ENCODE measurements around the gene CTF1. TPM values are rescaled to one million over a fixed set of nuclear protein-coding genes. Genes with fewer than 3 reads are reported as not detected.

Gene CTF1
- total RNA-seq, 1 donor from 2014 or later = 1.7 TPM

DNA sequence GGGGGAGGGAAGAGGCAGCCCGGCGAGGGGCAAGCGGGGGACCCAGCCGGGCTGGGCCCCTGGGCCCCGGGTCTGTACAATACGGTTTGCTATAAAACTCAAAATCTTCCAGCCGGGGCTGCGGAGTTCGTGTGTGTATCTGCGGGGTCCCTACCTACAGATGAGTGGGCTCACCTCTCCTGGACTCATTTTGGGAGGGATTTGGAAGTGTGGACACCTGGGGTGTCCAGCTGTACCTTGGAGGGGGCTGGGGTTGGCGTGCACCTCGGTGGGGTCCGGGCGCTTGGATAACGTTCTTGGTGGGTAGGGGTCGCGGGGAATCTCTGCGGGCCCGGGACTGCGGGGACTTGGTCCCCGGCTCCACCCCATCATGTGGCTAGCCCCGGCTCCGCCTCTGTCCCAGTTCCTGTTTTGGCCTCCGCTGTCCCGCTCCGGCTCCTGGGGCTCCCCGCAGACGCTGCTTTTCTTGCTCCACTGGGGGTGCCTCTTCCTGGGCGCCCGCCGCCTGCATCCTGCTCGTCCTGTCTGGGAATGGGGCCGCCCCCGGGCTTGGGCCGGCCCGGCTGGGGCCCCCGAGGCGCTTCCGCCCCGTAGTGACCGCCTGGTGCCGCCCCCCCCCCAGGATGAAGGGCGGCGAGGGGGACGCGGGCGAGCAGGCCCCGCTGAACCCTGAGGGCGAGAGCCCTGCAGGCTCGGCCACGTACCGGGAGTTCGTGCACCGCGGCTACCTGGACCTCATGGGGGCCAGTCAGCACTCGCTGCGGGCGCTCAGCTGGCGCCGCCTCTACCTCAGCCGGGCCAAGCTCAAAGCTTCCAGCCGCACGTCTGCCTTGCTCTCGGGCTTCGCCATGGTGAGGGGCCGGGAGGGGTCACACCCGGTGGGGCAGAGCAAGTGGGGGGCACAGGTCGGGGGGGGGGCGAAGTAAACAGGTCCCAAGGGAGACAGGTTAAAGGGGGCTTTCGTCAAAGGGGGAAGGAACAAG lies 52.5 kb downstream of the CTF1 start, which contains the start of gene ORAI3:
Gene ORAI3 (plus strand): TSS at position 402 of the 983 bp plus-strand sequence. CDS start 222 bp downstream, at position 624.
- peak within 1 kb of the TSS; percentile 85 for H3K4me3 Mint-ChIP-seq (ENCODE audit: unreplicated experiment)
- no peak for TF ChIP-seq CTCF (IDR thresholded peaks at IDR 0.05; ENCODE audit: partially characterized antibody, unreplicated experiment)
- H3K27me3 Mint-ChIP-seq (ENCODE audit: unreplicated experiment) = peaks cover 10% of the 10 kb centered on the region
- H3K9me3 Mint-ChIP-seq (ENCODE audit: unreplicated experiment) = peaks cover 11% of the 10 kb centered on the region
- peak within 1 kb of the TSS; percentile 73 for H3K27ac Mint-ChIP-seq (ENCODE audit: unreplicated experiment)
- H3K36me3 Mint-ChIP-seq (ENCODE audit: unreplicated experiment) = peaks cover 5% of the 10 kb centered on the region
- DNase-seq = peak; percentile 68
- H3K4me1 Mint-ChIP-seq (ENCODE audit: low read depth, unreplicated experiment) = peaks cover 6% of the 10 kb centered on the region

DNA sequence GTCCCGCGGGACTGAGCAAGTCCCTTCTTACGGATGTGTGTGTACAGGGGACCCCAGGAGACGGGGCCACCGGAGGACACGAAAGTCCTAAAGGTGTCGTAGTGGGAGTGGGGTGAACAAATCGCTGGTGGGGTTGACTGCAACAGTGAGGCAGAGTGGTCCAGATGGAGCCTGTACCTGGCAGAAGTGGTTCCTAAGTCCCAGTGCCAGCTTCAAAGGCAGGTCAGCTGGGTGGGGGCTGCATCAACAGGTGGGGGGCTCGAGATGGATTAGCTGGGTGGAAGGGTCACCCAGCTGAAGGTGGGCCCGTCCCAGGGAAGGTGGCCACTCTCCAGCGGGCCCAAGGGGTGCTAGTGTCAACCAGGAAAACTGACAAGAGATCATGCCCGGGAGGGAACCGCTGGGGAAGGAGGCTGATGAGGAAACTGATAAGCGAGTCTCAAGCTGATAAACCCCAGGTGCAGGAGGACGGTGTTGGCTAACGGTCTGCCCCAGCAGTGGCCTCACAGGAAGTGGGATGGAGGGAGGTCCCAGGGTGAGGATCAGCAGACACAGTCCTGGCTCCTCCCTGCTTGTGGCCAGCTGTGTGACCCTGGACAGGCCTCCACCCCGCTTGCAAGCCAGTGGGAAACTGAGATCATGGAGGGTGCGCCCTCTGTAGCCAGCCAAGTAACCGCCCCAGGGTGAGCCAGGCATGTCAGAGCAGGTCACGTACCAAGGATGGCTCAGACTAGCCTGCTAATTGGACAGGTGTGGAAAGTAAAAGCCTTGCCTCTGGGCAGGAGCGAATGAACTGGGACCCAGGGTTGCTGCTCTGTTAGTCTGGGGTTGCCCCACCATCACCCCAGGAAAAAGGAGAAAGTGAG lies 53.5 kb downstream of the CTF1 start:
- no peak for TF ChIP-seq CTCF (IDR thresholded peaks at IDR 0.05; ENCODE audit: partially characterized antibody, unreplicated experiment)
- peaks cover 6% of the 10 kb centered on the region for H3K4me1 Mint-ChIP-seq (ENCODE audit: low read depth, unreplicated experiment)
- DNase-seq = peak; percentile 54
- no peaks in the 10 kb centered on the region for H3K36me3 Mint-ChIP-seq (ENCODE audit: unreplicated experiment)
- H3K9me3 Mint-ChIP-seq (ENCODE audit: unreplicated experiment) = peaks cover 11% of the 10 kb centered on the region
- H3K27me3 Mint-ChIP-seq (ENCODE audit: unreplicated experiment) = peaks cover 10% of the 10 kb centered on the region
- peak overlapping the region; percentile 85 for H3K4me3 Mint-ChIP-seq (ENCODE audit: unreplicated experiment)
- H3K27ac Mint-ChIP-seq (ENCODE audit: unreplicated experiment) = peak overlapping the region; percentile 73

- H3K4me1 Mint-ChIP-seq (ENCODE audit: low read depth, unreplicated experiment) = peaks cover 6% of the 10 kb centered on the region
- H3K27ac Mint-ChIP-seq (ENCODE audit: unreplicated experiment) = no peak overlapping the region
- no peak for TF ChIP-seq CTCF (IDR thresholded peaks at IDR 0.05; ENCODE audit: partially characterized antibody, unreplicated experiment)
Observed at GRCh38 chr16:30950516-30951065, 54.2 kb downstream of the CTF1 start.

GRCh38 chr16:30951193-30951592 lies 54.8 kb downstream of the CTF1 start:
- DNase-seq = no peak
- peaks cover 6% of the 10 kb centered on the region for H3K4me1 Mint-ChIP-seq (ENCODE audit: low read depth, unreplicated experiment)
- no peak overlapping the region for H3K27ac Mint-ChIP-seq (ENCODE audit: unreplicated experiment)
- no peak for TF ChIP-seq CTCF (IDR thresholded peaks at IDR 0.05; ENCODE audit: partially characterized antibody, unreplicated experiment)
- H3K9me3 Mint-ChIP-seq (ENCODE audit: unreplicated experiment) = peaks cover 10% of the 10 kb centered on the region
- peaks cover 10% of the 10 kb centered on the region for H3K27me3 Mint-ChIP-seq (ENCODE audit: unreplicated experiment)
- H3K4me3 Mint-ChIP-seq (ENCODE audit: unreplicated experiment) = no peak overlapping the region
- no peaks in the 10 kb centered on the region for H3K36me3 Mint-ChIP-seq (ENCODE audit: unreplicated experiment)

More at GRCh38 chr16:30950516-30951065, 54.2 kb downstream of the CTF1 start:
- H3K36me3 Mint-ChIP-seq (ENCODE audit: unreplicated experiment) = no peaks in the 10 kb centered on the region
- peaks cover 10% of the 10 kb centered on the region for H3K9me3 Mint-ChIP-seq (ENCODE audit: unreplicated experiment)
- H3K27me3 Mint-ChIP-seq (ENCODE audit: unreplicated experiment) = peaks cover 10% of the 10 kb centered on the region
- no peak for DNase-seq
- peak overlapping the region; percentile 85 for H3K4me3 Mint-ChIP-seq (ENCODE audit: unreplicated experiment)
